Tibial nerve (tissue), 3 donors: Measurements from ENCODE around the gene SMIM23.

Source experiments
- CTCF ChIP-seq, 5 experiments: fragments of 200-600 bp in 3 of 5; fragments of 450-650 bp in 2 of 5; sonication (generic) in 3 of 5; IDR thresholded peaks; one replicate each; pipeline ENCODE4 v1.5.1; 2016 to 2019; ENCODE audit warnings: antibody characterized with exemption in 5 of 5, mild to moderate bottlenecking in 3 of 5, moderate library complexity in 2 of 5
- POLR2A ChIP-seq, 2 donors: fragments of 450-650 bp; IDR thresholded peaks; one replicate each; pipeline ENCODE4 v1.6.1; 2017; ENCODE audit warnings: antibody characterized with exemption in 2 of 2, mild to moderate bottlenecking in 2 of 2, moderate library complexity in 2 of 2

- TF ChIP-seq CTCF (IDR thresholded peaks at IDR 0.05) (no peak), POLR2A (IDR thresholded peaks at IDR 0.05) (no peak)
Measured at GRCh38 chr5:171745602-171746001, 40.0 kb upstream of the SMIM23 start.
